Activated B cell treated with CpG ODN at 0.5 μM for 24 hours (primary cell): Measurements from ENCODE around the gene RGS7. TPM values are rescaled to one million over a fixed set of nuclear protein-coding genes. Genes with fewer than 3 reads are reported as not detected.
"Not testable (repeated sequence)": the region's sequence is repeated elsewhere in the genome, so short reads cannot be mapped to it uniquely, and the experiment has no call there.

Experiments used
- ATAC-seq: fragments of 200-7000 bp; cut with Tn5 transposase; one replicate; pipeline ENCODE4 v1.10.0; 2021; ENCODE audit warnings: low read depth, mild to moderate bottlenecking, moderate library complexity
- CTCF ChIA-PET: fragments of 350-600 bp; sonication (Branson Sonifier 250); formaldehyde crosslinking; loops from one replicate; lab custom pipeline; 2021; ENCODE audit warnings: antibody characterized with exemption; lab: Charles Lee
- POLR2A ChIA-PET: fragments of 350-600 bp; sonication (Branson Sonifier 250); formaldehyde crosslinking; loops from one replicate; lab custom pipeline; 2021; ENCODE audit warnings: antibody characterized with exemption; lab: Charles Lee
- DNase-seq: peaks from one replicate; pipeline ENCODE4 v3.0.0; 2022
- H3K27ac Mint-ChIP-seq: one replicate; pipeline ENCODE4 v1.8.0; 2020; ENCODE audit warnings: mixed read lengths
- H3K27me3 Mint-ChIP-seq: one replicate; pipeline ENCODE4 v1.8.0; 2021; ENCODE audit warnings: mixed read lengths
- H3K36me3 Mint-ChIP-seq: one replicate; pipeline ENCODE4 v1.8.0; 2021; ENCODE audit warnings: low read depth, mixed read lengths
- H3K4me1 Mint-ChIP-seq: one replicate; pipeline ENCODE4 v1.8.0; 2021; ENCODE audit warnings: mixed read lengths
- H3K4me3 Mint-ChIP-seq: one replicate; pipeline ENCODE4 v1.8.0; 2020; ENCODE audit warnings: mild to moderate bottlenecking, mixed read lengths
- H3K9me3 Mint-ChIP-seq: one replicate; pipeline ENCODE4 v1.8.0; 2020; ENCODE audit warnings: mixed read lengths
- CTCF ChIP-seq: fragments of 200-600 bp; IDR thresholded peaks from one replicate; pipeline ENCODE4 v1.8.0; 2022; ENCODE audit warnings: antibody characterized with exemption, mild to moderate bottlenecking
- intact Hi-C: fragments of 100-400 bp; cut with micrococcal nuclease; formaldehyde crosslinking; loops from one replicate; pipeline ENCODE4 v1.15.1; 2024
- total RNA-seq: library from RNA; stranded (reverse); gene quantifications from 2 replicates; pipeline ENCODE4 v1.2.3, GENCODE V29; 2022

The RGS7 gene
- total RNA-seq, 1 donor from 2014 or later: 0.49 TPM

- no peaks in the 10 kb centered on the region for H3K27me3 Mint-ChIP-seq
- no peaks in the 10 kb centered on the region for H3K4me1 Mint-ChIP-seq
These were observed 255.4 kb downstream of the RGS7 start for GRCh38 chr1:241101622-241102021.

GRCh38 chr1:241097479-241097878 lies 259.5 kb downstream of the RGS7 start:
- ChIA-PET POLR2A (no interaction called here), CTCF (no interaction called here)
- Mint-ChIP-seq H3K27ac (no peak overlapping the region), H3K4me3 (no peak overlapping the region), H3K36me3 (no peaks in the 10 kb centered on the region), H3K27me3 (no peaks in the 10 kb centered on the region), H3K9me3 (no peaks in the 10 kb centered on the region), H3K4me1 (no peaks in the 10 kb centered on the region)
- ATAC-seq (no peak), DNase-seq (no peak)
- intact Hi-C loops: no loop called here
- no peak for TF ChIP-seq CTCF

More at GRCh38 chr1:241101622-241102021, 255.4 kb downstream of the RGS7 start:
- no peaks in the 10 kb centered on the region for H3K36me3 Mint-ChIP-seq
- DNase-seq: no peak
- no peak overlapping the region for H3K27ac Mint-ChIP-seq
- no peak overlapping the region for H3K4me3 Mint-ChIP-seq
- CTCF ChIA-PET: no interaction called here
- TF ChIP-seq CTCF: no peak
- H3K9me3 Mint-ChIP-seq: no peaks in the 10 kb centered on the region
- intact Hi-C loops: no loop called here
- POLR2A ChIA-PET: no interaction called here
- ATAC-seq: no peak

GRCh38 chr1:241096982-241097381 lies 260.0 kb downstream of the RGS7 start:
- CTCF ChIA-PET: no interaction called here
- no peak for TF ChIP-seq CTCF
- intact Hi-C loops: no loop called here
- H3K4me1 Mint-ChIP-seq: no peaks in the 10 kb centered on the region
- ATAC-seq: no peak
- no peaks in the 10 kb centered on the region for H3K36me3 Mint-ChIP-seq
- H3K4me3 Mint-ChIP-seq: no peak overlapping the region
- H3K9me3 Mint-ChIP-seq: no peaks in the 10 kb centered on the region
- no peak for DNase-seq
- no peaks in the 10 kb centered on the region for H3K27me3 Mint-ChIP-seq
- H3K27ac Mint-ChIP-seq: no peak overlapping the region
- POLR2A ChIA-PET: no interaction called here

- Mint-ChIP-seq H3K4me3 (no peak overlapping the region), H3K27ac (no peak overlapping the region), H3K36me3 (no peaks in the 10 kb centered on the region), H3K4me1 (no peaks in the 10 kb centered on the region), H3K27me3 (no peaks in the 10 kb centered on the region), H3K9me3 (no peaks in the 10 kb centered on the region)
- TF ChIP-seq CTCF: no peak
- no peak for ATAC-seq
- no peak for DNase-seq
- ChIA-PET CTCF (no interaction called here), POLR2A (no interaction called here)
- intact Hi-C loops: no loop called here
These were observed 261.2 kb downstream of the RGS7 start for GRCh38 chr1:241095847-241096246.

GRCh38 chr1:241090798-241091197 lies 266.2 kb downstream of the RGS7 start:
- Mint-ChIP-seq H3K36me3 (no peaks in the 10 kb centered on the region), H3K27me3 (no peaks in the 10 kb centered on the region), H3K4me3 (no peak overlapping the region), H3K27ac (no peak overlapping the region), H3K9me3 (no peaks in the 10 kb centered on the region), H3K4me1 (peaks cover 3% of the 10 kb centered on the region)
- POLR2A ChIA-PET: no interaction called here
- no peak for TF ChIP-seq CTCF
- CTCF ChIA-PET: no interaction called here
- DNase-seq (no peak), ATAC-seq (no peak)
- intact Hi-C loops: no loop called here

GRCh38 chr1:241089066-241089465 lies 267.9 kb downstream of the RGS7 start:
- H3K27me3 Mint-ChIP-seq, DNase-seq, H3K27ac Mint-ChIP-seq, H3K36me3 Mint-ChIP-seq, POLR2A ChIA-PET, H3K4me1 Mint-ChIP-seq, H3K4me3 Mint-ChIP-seq, ATAC-seq, CTCF ChIA-PET, intact Hi-C loops, H3K9me3 Mint-ChIP-seq: not testable (repeated sequence)

- POLR2A ChIA-PET, DNase-seq, H3K36me3 Mint-ChIP-seq, H3K27ac Mint-ChIP-seq, H3K27me3 Mint-ChIP-seq, ATAC-seq, intact Hi-C loops, H3K4me1 Mint-ChIP-seq, H3K4me3 Mint-ChIP-seq, H3K9me3 Mint-ChIP-seq, CTCF ChIA-PET: not testable (repeated sequence)
These were observed 268.9 kb downstream of the RGS7 start for GRCh38 chr1:241088075-241088474.
